DOHH2 (cell line): ENCODE results near the gene ESPL1.

Experiments used
- H3F3A ChIP-seq: fragments of 200-600 bp; sonication (generic), shearing (Covaris generic); 2 replicates; pipeline ENCODE4 v1.6.0; 2016; ENCODE audit warnings: antibody characterized with exemption, mild to moderate bottlenecking; ENCODE audit not compliant: control insufficient read depth, insufficient read depth
- H3K27ac ChIP-seq: fragments of 200-600 bp; sonication (generic); 2 replicates; pipeline ENCODE4 v1.5.1; 2014; ENCODE audit warnings: low read depth, mild to moderate bottlenecking, low read length, moderate library complexity
- H3K27me3 ChIP-seq: fragments of 200-600 bp; sonication (generic); 2 replicates; pipeline ENCODE4 v1.6.1; 2014; ENCODE audit warnings: mild to moderate bottlenecking, low read length, mixed read lengths; ENCODE audit not compliant: control insufficient read depth
- H3K36me3 ChIP-seq: fragments of 200-600 bp; sonication (generic); 2 replicates; pipeline ENCODE4 v1.6.1; 2014; ENCODE audit warnings: mild to moderate bottlenecking, low read length, moderate library complexity, mixed read lengths; ENCODE audit not compliant: control insufficient read depth
- H3K4me1 ChIP-seq: fragments of 200-600 bp; sonication (generic); 2 replicates; pipeline ENCODE4 v1.6.1; 2014; ENCODE audit warnings: mild to moderate bottlenecking, low read length, mixed read lengths; ENCODE audit not compliant: control insufficient read depth
- H3K4me2 ChIP-seq: fragments of 200-600 bp; sonication (generic); 2 replicates; pipeline ENCODE4 v1.6.0; 2014; ENCODE audit warnings: mild to moderate bottlenecking, low read length, moderate library complexity
- H3K4me3 ChIP-seq: fragments of 200-600 bp; sonication (generic); 2 replicates; pipeline ENCODE4 v1.5.1; 2014; ENCODE audit warnings: mild to moderate bottlenecking, low read length, mixed read lengths
- H3K79me2 ChIP-seq: fragments of 200-600 bp; sonication (generic); 2 replicates; pipeline ENCODE4 v1.6.1; 2014; ENCODE audit warnings: mild to moderate bottlenecking, low read length, mixed read lengths; ENCODE audit not compliant: control insufficient read depth
- H3K9me2 ChIP-seq: fragments of 200-600 bp; sonication (generic); replicated peaks from 2 replicates; pipeline ENCODE4 v1.6.1; 2014; ENCODE audit warnings: mild to moderate bottlenecking, low read length, mixed read lengths; ENCODE audit not compliant: control insufficient read depth
- H3K9me3 ChIP-seq: fragments of 200-600 bp; sonication (generic); 2 replicates; pipeline ENCODE4 v1.6.1; 2014; ENCODE audit warnings: antibody characterized with exemption, low read length, mixed read lengths; ENCODE audit not compliant: control insufficient read depth, insufficient read depth
- H4K20me1 ChIP-seq: fragments of 200-600 bp; sonication (generic); 2 replicates; pipeline ENCODE4 v1.6.0; 2014; ENCODE audit warnings: low read depth, mild to moderate bottlenecking, antibody characterized with exemption, low read length, moderate library complexity; ENCODE audit not compliant: control insufficient read depth, insufficient read depth
- EZH2phosphoT487 ChIP-seq: fragments of 200-600 bp; sonication (generic); IDR thresholded peaks from 2 replicates; pipeline ENCODE4 v1.6.1; 2017; ENCODE audit warnings: borderline replicate concordance, mild to moderate bottlenecking, antibody characterized with exemption, low read length, moderate library complexity, mixed read lengths
- TF ChIP-seq, protein P1 (sequence below): fragments of 200-600 bp; sonication (generic); IDR thresholded peaks from one replicate; pipeline ENCODE4 v1.5.1; 2014; ENCODE audit warnings: antibody characterized with exemption, mild to moderate bottlenecking, low read depth, low read length; ENCODE audit not compliant: poor library complexity, severe bottlenecking

Gene ESPL1

DNA sequence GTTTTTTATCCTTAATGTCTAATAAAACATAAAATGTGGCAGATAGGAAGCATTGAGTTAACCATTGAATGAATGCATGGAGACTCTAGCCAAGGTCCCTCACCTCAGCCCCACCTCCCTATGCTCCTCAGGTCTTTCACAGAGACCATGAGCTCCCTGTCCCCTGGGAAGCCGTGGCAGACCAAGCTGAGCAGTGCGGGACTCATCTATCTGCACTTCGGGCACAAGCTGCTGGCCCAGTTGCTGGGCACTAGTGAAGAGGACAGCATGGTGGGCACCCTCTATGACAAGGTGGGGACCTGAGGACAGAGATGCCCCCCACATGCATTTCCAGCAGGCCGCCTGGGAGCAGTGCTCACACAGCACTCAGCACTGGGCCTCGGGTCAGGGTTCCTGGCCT lies 34.8 kb downstream of the ESPL1 start:
- Histone ChIP-seq H3K4me3 (no peak overlapping the region), H3K79me2 (peaks cover 27% of the 10 kb centered on the region), H3K27ac (no peak overlapping the region), H3K9me2 (no peaks in the 10 kb centered on the region), H3K36me3 (peaks cover 66% of the 10 kb centered on the region), H3K9me3 (no peaks in the 10 kb centered on the region), H3K4me2 (no peak overlapping the region), H3F3A (peaks cover 8% of the 10 kb centered on the region; the same call in 1 of the 2 replicates), H3K27me3 (no peaks in the 10 kb centered on the region), H4K20me1 (no peaks in the 10 kb centered on the region), H3K4me1 (peaks cover 20% of the 10 kb centered on the region)
- TF ChIP-seq, protein P1, sequence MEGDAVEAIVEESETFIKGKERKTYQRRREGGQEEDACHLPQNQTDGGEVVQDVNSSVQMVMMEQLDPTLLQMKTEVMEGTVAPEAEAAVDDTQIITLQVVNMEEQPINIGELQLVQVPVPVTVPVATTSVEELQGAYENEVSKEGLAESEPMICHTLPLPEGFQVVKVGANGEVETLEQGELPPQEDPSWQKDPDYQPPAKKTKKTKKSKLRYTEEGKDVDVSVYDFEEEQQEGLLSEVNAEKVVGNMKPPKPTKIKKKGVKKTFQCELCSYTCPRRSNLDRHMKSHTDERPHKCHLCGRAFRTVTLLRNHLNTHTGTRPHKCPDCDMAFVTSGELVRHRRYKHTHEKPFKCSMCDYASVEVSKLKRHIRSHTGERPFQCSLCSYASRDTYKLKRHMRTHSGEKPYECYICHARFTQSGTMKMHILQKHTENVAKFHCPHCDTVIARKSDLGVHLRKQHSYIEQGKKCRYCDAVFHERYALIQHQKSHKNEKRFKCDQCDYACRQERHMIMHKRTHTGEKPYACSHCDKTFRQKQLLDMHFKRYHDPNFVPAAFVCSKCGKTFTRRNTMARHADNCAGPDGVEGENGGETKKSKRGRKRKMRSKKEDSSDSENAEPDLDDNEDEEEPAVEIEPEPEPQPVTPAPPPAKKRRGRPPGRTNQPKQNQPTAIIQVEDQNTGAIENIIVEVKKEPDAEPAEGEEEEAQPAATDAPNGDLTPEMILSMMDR, result no peak
- no peak for TF ChIP-seq EZH2phosphoT487

DNA sequence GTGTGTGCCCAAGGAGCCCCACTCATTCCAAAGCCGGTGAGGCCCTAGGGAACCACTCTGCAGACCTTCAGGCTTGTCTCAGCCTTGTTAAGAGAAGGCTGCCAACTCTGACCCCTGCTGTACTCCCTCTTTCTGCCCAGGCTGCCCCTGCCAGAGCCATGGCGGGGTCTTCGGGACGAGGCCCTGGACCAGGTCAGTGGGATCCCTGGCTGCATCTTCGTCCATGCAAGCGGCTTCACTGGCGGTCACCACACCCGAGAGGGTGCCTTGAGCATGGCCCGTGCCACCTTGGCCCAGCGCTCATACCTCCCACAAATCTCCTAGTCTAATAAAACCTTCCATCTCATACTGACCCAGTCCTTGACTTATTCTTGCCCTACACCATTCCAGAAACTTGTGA lies 38.7 kb downstream of the ESPL1 start:
- Histone ChIP-seq H3K9me3 (no peaks in the 10 kb centered on the region), H4K20me1 (no peaks in the 10 kb centered on the region), H3K36me3 (peaks cover 63% of the 10 kb centered on the region), H3K9me2 (no peaks in the 10 kb centered on the region), H3K4me3 (no peak overlapping the region), H3K27me3 (no peaks in the 10 kb centered on the region), H3F3A (peaks cover 4% of the 10 kb centered on the region; the same call in 1 of the 2 replicates), H3K79me2 (peaks cover 10% of the 10 kb centered on the region), H3K4me2 (no peak overlapping the region), H3K27ac (no peak overlapping the region), H3K4me1 (0 out of 2 replicates have a peak, but pooled peaks cover 3% of the 10 kb centered on the region)
- TF ChIP-seq, protein P1, result no peak
- TF ChIP-seq EZH2phosphoT487, result no peak

DNA sequence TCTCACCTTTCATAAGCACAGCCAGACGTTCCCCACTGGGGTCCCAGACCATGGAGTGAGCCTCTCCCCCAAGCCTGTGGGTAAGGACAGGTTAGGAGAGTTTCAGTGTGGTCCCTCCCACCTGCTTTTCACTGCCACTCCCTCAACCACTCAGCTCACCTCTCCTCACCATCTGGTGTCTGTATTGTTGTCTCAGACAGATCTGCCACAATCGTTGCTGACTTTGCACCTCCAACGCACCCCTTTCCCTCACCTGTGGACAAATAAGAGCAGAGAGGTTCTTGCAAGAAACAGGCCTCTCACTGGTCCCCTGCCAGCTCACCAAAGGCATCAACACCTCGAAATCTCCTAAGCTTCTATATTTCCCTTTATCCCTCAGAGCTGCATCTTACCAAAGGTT lies 40.2 kb downstream of the ESPL1 start:
- no peak overlapping the region for H3K4me2 ChIP-seq

GRCh38 chr12:53313996-53314395 lies 45.9 kb downstream of the ESPL1 start:
- no peak overlapping the region for H3K27ac ChIP-seq

More for the DNA sequence above, 40.2 kb downstream of the ESPL1 start:
- Histone ChIP-seq H3F3A (no peaks in the 10 kb centered on the region), H3K36me3 (peaks cover 49% of the 10 kb centered on the region), H3K9me3 (no peaks in the 10 kb centered on the region), H4K20me1 (no peaks in the 10 kb centered on the region), H3K27me3 (no peaks in the 10 kb centered on the region), H3K4me3 (no peak overlapping the region), H3K27ac (no peak overlapping the region), H3K79me2 (peaks cover 2% of the 10 kb centered on the region), H3K9me2 (no peaks in the 10 kb centered on the region), H3K4me1 (no peaks in the 10 kb centered on the region)
- no peak for TF ChIP-seq EZH2phosphoT487

More at GRCh38 chr12:53313996-53314395, 45.9 kb downstream of the ESPL1 start:
- Histone ChIP-seq H3K79me2 (peaks cover 4% of the 10 kb centered on the region; the same call in 1 of the 2 replicates), H3F3A (no peaks in the 10 kb centered on the region), H3K9me3 (no peaks in the 10 kb centered on the region), H3K4me3 (no peak overlapping the region), H3K36me3 (peaks cover 44% of the 10 kb centered on the region), H3K9me2 (no peaks in the 10 kb centered on the region), H3K4me2 (no peak overlapping the region), H3K4me1 (no peaks in the 10 kb centered on the region), H4K20me1 (no peaks in the 10 kb centered on the region), H3K27me3 (no peaks in the 10 kb centered on the region)
- TF ChIP-seq, protein P1, result no peak
- TF ChIP-seq EZH2phosphoT487, result no peak
